Measurements from ENCODE around the gene CD69. TPM values are rescaled to one million over a fixed set of nuclear protein-coding genes. Genes with fewer than 3 reads are reported as not detected.

The CD69 gene
- total RNA-seq, 1 donor from 2014 or later, result 0.78 TPM

- Mint-ChIP-seq H3K9me3 (no peaks in the 10 kb centered on the region), H3K27me3 (ENCODE audit: low read depth) (no peaks in the 10 kb centered on the region), H3K4me1 (peaks cover 13% of the 10 kb centered on the region), H3K27ac (no peak overlapping the region), H3K4me3 (no peak overlapping the region), H3K36me3 (no peaks in the 10 kb centered on the region)
- TF ChIP-seq, protein P1, sequence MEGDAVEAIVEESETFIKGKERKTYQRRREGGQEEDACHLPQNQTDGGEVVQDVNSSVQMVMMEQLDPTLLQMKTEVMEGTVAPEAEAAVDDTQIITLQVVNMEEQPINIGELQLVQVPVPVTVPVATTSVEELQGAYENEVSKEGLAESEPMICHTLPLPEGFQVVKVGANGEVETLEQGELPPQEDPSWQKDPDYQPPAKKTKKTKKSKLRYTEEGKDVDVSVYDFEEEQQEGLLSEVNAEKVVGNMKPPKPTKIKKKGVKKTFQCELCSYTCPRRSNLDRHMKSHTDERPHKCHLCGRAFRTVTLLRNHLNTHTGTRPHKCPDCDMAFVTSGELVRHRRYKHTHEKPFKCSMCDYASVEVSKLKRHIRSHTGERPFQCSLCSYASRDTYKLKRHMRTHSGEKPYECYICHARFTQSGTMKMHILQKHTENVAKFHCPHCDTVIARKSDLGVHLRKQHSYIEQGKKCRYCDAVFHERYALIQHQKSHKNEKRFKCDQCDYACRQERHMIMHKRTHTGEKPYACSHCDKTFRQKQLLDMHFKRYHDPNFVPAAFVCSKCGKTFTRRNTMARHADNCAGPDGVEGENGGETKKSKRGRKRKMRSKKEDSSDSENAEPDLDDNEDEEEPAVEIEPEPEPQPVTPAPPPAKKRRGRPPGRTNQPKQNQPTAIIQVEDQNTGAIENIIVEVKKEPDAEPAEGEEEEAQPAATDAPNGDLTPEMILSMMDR (IDR thresholded peaks at IDR 0.05; ENCODE audit: unreplicated experiment), result no peak
- DNase-seq (ENCODE audit: low spot score in 2 of 2, unreplicated experiment in 2 of 2), result no peak
Observed at GRCh38 chr12:9735601-9736000, 25.1 kb downstream of the CD69 start.

- Mint-ChIP-seq H3K4me1 (peaks cover 13% of the 10 kb centered on the region), H3K4me3 (no peak within 1 kb of the TSS), H3K9me3 (no peaks in the 10 kb centered on the region), H3K27me3 (ENCODE audit: low read depth) (no peaks in the 10 kb centered on the region), H3K36me3 (no peaks in the 10 kb centered on the region), H3K27ac (no peak within 1 kb of the TSS)
- TF ChIP-seq, protein P1 (IDR thresholded peaks at IDR 0.05; ENCODE audit: unreplicated experiment), result no peak
- no peak for DNase-seq (ENCODE audit: low spot score in 2 of 2, unreplicated experiment in 2 of 2)
Observed at GRCh38 chr12:9732921-9733461, 27.7 kb downstream of the CD69 start, which contains the start of gene CLECL1. TSS of gene CLECL1 (minus strand) at chr12:9733097.

DNA sequence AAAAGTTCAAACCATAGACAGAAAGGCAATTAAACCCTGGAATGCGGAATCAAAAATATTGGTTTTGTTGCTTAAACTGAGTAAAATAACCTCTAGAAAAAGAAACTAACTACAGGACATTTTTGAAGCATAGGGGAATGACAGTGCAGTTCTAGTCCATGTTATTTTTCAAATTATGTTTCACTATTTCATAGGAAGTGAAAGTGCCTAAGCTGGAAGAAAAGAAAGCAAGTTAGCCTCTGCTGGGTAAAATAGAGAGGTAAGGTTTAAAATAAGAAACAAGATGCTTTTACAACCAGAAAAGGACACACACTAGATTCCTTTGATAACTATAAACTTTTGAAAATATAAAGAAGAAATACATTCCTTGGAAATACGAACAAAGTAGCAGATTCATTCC lies 28.9 kb downstream of the CD69 start:
- no peaks in the 10 kb centered on the region for H3K27me3 Mint-ChIP-seq (ENCODE audit: low read depth)
- TF ChIP-seq, protein P1 (IDR thresholded peaks at IDR 0.05; ENCODE audit: unreplicated experiment), result no peak
- H3K4me1 Mint-ChIP-seq, result peaks cover 7% of the 10 kb centered on the region
- DNase-seq (ENCODE audit: low spot score in 2 of 2, unreplicated experiment in 2 of 2), result no peak
- no peaks in the 10 kb centered on the region for H3K9me3 Mint-ChIP-seq
- no peaks in the 10 kb centered on the region for H3K36me3 Mint-ChIP-seq
- no peak overlapping the region for H3K4me3 Mint-ChIP-seq
- H3K27ac Mint-ChIP-seq, result no peak overlapping the region

DNA sequence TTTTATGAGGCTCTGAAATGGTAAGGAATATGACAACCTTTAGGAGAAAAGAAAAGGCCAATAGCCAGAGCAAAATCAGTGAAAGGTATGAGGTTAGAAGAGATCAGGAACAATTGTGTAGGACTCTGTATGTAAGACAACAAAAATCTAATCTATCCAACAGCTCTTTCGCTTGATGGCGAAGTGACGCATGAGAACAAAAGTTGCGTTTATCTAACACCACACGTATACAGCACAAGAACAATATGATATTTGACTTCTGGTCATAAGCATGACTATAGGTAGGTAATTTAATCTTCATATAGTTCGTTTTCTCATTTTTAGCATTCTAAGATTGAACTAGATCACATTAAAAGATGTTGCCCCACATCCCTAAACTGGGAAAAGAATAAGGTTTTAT lies 29.3 kb downstream of the CD69 start:
- Mint-ChIP-seq H3K4me1 (peaks cover 4% of the 10 kb centered on the region), H3K4me3 (no peak overlapping the region), H3K9me3 (no peaks in the 10 kb centered on the region), H3K27ac (no peak overlapping the region), H3K36me3 (no peaks in the 10 kb centered on the region), H3K27me3 (ENCODE audit: low read depth) (no peaks in the 10 kb centered on the region)
- DNase-seq (ENCODE audit: low spot score in 2 of 2, unreplicated experiment in 2 of 2), result no peak
- TF ChIP-seq, protein P1 (IDR thresholded peaks at IDR 0.05; ENCODE audit: unreplicated experiment), result no peak

- Mint-ChIP-seq H3K36me3 (no peaks in the 10 kb centered on the region), H3K9me3 (no peaks in the 10 kb centered on the region)
Observed at GRCh38 chr12:9730591-9730990, 30.1 kb downstream of the CD69 start.

More at GRCh38 chr12:9730591-9730990, 30.1 kb downstream of the CD69 start:
- H3K27ac Mint-ChIP-seq, result no peak overlapping the region
- no peak for DNase-seq (ENCODE audit: low spot score in 2 of 2, unreplicated experiment in 2 of 2)
- TF ChIP-seq, protein P1 (IDR thresholded peaks at IDR 0.05; ENCODE audit: unreplicated experiment), result no peak
- H3K27me3 Mint-ChIP-seq (ENCODE audit: low read depth), result no peaks in the 10 kb centered on the region
- peaks cover 2% of the 10 kb centered on the region for H3K4me1 Mint-ChIP-seq
- no peak overlapping the region for H3K4me3 Mint-ChIP-seq
